Measurements from ENCODE around the gene NLRP6. TPM values are rescaled to one million over a fixed set of nuclear protein-coding genes. Genes with fewer than 3 reads are reported as not detected.
"Not testable (repeated sequence)": the region's sequence is repeated elsewhere in the genome, so short reads cannot be mapped to it uniquely, and the experiment has no call there.

The NLRP6 gene
- total RNA-seq, 2 experiments from 2014 or later: 3.7 to 3.8 TPM

DNA sequence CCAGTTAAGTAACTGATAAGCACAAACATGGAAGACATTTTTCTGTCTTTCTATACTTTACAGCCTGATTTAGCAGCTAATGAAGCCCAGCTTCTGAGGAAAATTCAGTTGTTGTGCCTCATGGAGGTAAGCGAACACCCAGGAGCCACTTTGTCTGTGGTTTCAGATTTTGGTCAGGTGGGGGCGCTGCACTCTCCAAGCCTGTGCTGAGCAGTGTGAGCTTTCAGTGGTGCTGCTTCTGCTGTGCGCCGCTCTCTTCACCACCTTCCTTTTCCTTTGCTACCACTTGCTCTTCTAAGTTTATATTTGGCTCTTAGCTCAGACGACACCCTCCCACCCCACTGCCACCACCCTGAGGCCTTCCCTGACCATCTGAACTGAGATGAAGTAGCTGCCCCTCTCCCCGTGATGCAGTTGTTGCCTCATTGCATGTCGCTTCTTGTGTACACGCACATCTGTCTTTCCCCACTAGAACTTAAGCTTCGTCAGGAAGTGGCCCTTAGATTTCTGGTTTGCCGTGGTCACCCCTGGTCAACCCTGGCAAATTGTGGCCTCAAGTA lies 27.4 kb upstream of the NLRP6 start:
- peak; percentile 80 for DNase-seq
- no peaks in the 10 kb centered on the region for H3K27me3 Mint-ChIP-seq

GRCh38 chr11:251550-251949 lies 26.7 kb upstream of the NLRP6 start:
- H3K27me3 Mint-ChIP-seq: no peaks in the 10 kb centered on the region
- peaks cover 35% of the 10 kb centered on the region for H3K36me3 Mint-ChIP-seq
- no peak overlapping the region for H3K27ac Mint-ChIP-seq
- H3K4me3 Mint-ChIP-seq: no peak overlapping the region
- peaks cover 12% of the 10 kb centered on the region for H3K4me1 Mint-ChIP-seq
- no peaks in the 10 kb centered on the region for H3K9me3 Mint-ChIP-seq
- no peak for DNase-seq

More for the DNA sequence above, 27.4 kb upstream of the NLRP6 start:
- peak overlapping the region; percentile 60 for H3K27ac Mint-ChIP-seq
- H3K4me3 Mint-ChIP-seq: no peak overlapping the region
- H3K36me3 Mint-ChIP-seq: peaks cover 40% of the 10 kb centered on the region
- H3K4me1 Mint-ChIP-seq: peaks cover 12% of the 10 kb centered on the region
- H3K9me3 Mint-ChIP-seq: no peaks in the 10 kb centered on the region

- DNase-seq: no peak
- peaks cover 12% of the 10 kb centered on the region for H3K4me1 Mint-ChIP-seq
- peaks cover 31% of the 10 kb centered on the region for H3K36me3 Mint-ChIP-seq
- no peaks in the 10 kb centered on the region for H3K9me3 Mint-ChIP-seq
- H3K4me3 Mint-ChIP-seq: no peak overlapping the region
- H3K27me3 Mint-ChIP-seq: no peaks in the 10 kb centered on the region
- H3K27ac Mint-ChIP-seq: no peak overlapping the region
Observed at GRCh38 chr11:252666-253065, 25.5 kb upstream of the NLRP6 start.

- no peaks in the 10 kb centered on the region for H3K27me3 Mint-ChIP-seq
- H3K36me3 Mint-ChIP-seq: peaks cover 31% of the 10 kb centered on the region
- no peaks in the 10 kb centered on the region for H3K9me3 Mint-ChIP-seq
- H3K4me3 Mint-ChIP-seq: no peak overlapping the region
- no peak for DNase-seq
- H3K27ac Mint-ChIP-seq: no peak overlapping the region
- peaks cover 12% of the 10 kb centered on the region for H3K4me1 Mint-ChIP-seq
Observed at GRCh38 chr11:253160-253885, 24.9 kb upstream of the NLRP6 start.

GRCh38 chr11:253886-254270 lies 24.3 kb upstream of the NLRP6 start:
- Mint-ChIP-seq H3K36me3 (peaks cover 28% of the 10 kb centered on the region), H3K9me3 (no peaks in the 10 kb centered on the region), H3K4me1 (peaks cover 8% of the 10 kb centered on the region), H3K27ac (no peak overlapping the region), H3K4me3 (no peak overlapping the region), H3K27me3 (no peaks in the 10 kb centered on the region)
- DNase-seq: no peak

GRCh38 chr11:255176-255575 lies 23.0 kb upstream of the NLRP6 start:
- Mint-ChIP-seq H3K36me3 (peaks cover 24% of the 10 kb centered on the region), H3K4me3 (no peak overlapping the region), H3K27ac (no peak overlapping the region), H3K4me1 (peaks cover 4% of the 10 kb centered on the region), H3K27me3 (no peaks in the 10 kb centered on the region), H3K9me3 (no peaks in the 10 kb centered on the region)
- DNase-seq: no peak

GRCh38 chr11:255816-256215 lies 22.4 kb upstream of the NLRP6 start:
- Mint-ChIP-seq H3K9me3 (no peaks in the 10 kb centered on the region), H3K36me3 (peaks cover 20% of the 10 kb centered on the region), H3K4me3 (no peak overlapping the region), H3K4me1 (no peaks in the 10 kb centered on the region), H3K27me3 (no peaks in the 10 kb centered on the region), H3K27ac (no peak overlapping the region)
- DNase-seq: no peak

- no peak for DNase-seq
- H3K27me3 Mint-ChIP-seq: no peaks in the 10 kb centered on the region
- no peaks in the 10 kb centered on the region for H3K9me3 Mint-ChIP-seq
- no peak overlapping the region for H3K4me3 Mint-ChIP-seq
- no peak overlapping the region for H3K27ac Mint-ChIP-seq
- H3K4me1 Mint-ChIP-seq: no peaks in the 10 kb centered on the region
- H3K36me3 Mint-ChIP-seq: peaks cover 12% of the 10 kb centered on the region
Observed at GRCh38 chr11:256952-257737, 21.1 kb upstream of the NLRP6 start.

GRCh38 chr11:257766-258493 lies 20.3 kb upstream of the NLRP6 start:
- DNase-seq: no peak
- no peak overlapping the region for H3K4me3 Mint-ChIP-seq

DNA sequence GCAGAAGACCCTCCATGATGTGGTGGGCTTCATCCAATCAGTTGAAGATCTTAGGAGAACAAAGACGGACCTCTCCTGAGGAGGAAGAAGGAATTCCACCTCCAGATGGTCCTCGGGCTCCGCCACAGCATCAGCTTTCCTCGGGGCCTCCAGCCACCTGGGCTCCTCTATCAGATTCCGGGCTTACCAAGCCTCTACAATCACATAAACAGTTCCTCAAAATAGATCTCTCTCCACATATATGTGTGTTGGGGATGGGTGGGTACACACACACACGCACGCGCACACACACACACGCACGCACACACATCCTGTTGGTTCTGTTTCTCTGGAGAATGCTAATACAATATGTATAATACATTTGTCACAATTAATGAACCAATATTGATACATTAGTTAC lies 18.8 kb upstream of the NLRP6 start:
- H3K9me3 Mint-ChIP-seq: no peaks in the 10 kb centered on the region
- no peak overlapping the region for H3K4me3 Mint-ChIP-seq
- DNase-seq: no peak
- no peak overlapping the region for H3K27ac Mint-ChIP-seq
- H3K27me3 Mint-ChIP-seq: no peaks in the 10 kb centered on the region
- peaks cover 3% of the 10 kb centered on the region for H3K4me1 Mint-ChIP-seq
- H3K36me3 Mint-ChIP-seq: no peaks in the 10 kb centered on the region

More at GRCh38 chr11:257766-258493, 20.3 kb upstream of the NLRP6 start:
- no peak overlapping the region for H3K27ac Mint-ChIP-seq
- no peaks in the 10 kb centered on the region for H3K4me1 Mint-ChIP-seq
- H3K27me3 Mint-ChIP-seq: no peaks in the 10 kb centered on the region
- no peaks in the 10 kb centered on the region for H3K9me3 Mint-ChIP-seq
- H3K36me3 Mint-ChIP-seq: peaks cover 7% of the 10 kb centered on the region

GRCh38 chr11:261624-262023 lies 16.6 kb upstream of the NLRP6 start:
- no peak for DNase-seq
- H3K4me3 Mint-ChIP-seq: no peak overlapping the region
- H3K36me3 Mint-ChIP-seq: peaks cover 1% of the 10 kb centered on the region
- no peaks in the 10 kb centered on the region for H3K27me3 Mint-ChIP-seq
- H3K9me3 Mint-ChIP-seq: no peaks in the 10 kb centered on the region
- peaks cover 5% of the 10 kb centered on the region for H3K4me1 Mint-ChIP-seq
- no peak overlapping the region for H3K27ac Mint-ChIP-seq

- H3K27me3 Mint-ChIP-seq: no peaks in the 10 kb centered on the region
- DNase-seq: peak; percentile 32
- no peaks in the 10 kb centered on the region for H3K9me3 Mint-ChIP-seq
- H3K4me1 Mint-ChIP-seq: peaks cover 34% of the 10 kb centered on the region
- H3K36me3 Mint-ChIP-seq: peaks cover 1% of the 10 kb centered on the region
- peak overlapping the region; percentile 81 for H3K4me3 Mint-ChIP-seq
- H3K27ac Mint-ChIP-seq: peak overlapping the region; percentile 97
Observed at GRCh38 chr11:266676-267439, 11.3 kb upstream of the NLRP6 start.

- H3K9me3 Mint-ChIP-seq: no peaks in the 10 kb centered on the region
- peaks cover 1% of the 10 kb centered on the region for H3K36me3 Mint-ChIP-seq
- H3K4me1 Mint-ChIP-seq: peaks cover 34% of the 10 kb centered on the region
- peak; percentile 58 for DNase-seq
- H3K4me3 Mint-ChIP-seq: peak overlapping the region; percentile 86
- H3K27ac Mint-ChIP-seq: peak overlapping the region; percentile 97
- no peaks in the 10 kb centered on the region for H3K27me3 Mint-ChIP-seq
Observed at GRCh38 chr11:267491-267994, 10.7 kb upstream of the NLRP6 start.

DNA sequence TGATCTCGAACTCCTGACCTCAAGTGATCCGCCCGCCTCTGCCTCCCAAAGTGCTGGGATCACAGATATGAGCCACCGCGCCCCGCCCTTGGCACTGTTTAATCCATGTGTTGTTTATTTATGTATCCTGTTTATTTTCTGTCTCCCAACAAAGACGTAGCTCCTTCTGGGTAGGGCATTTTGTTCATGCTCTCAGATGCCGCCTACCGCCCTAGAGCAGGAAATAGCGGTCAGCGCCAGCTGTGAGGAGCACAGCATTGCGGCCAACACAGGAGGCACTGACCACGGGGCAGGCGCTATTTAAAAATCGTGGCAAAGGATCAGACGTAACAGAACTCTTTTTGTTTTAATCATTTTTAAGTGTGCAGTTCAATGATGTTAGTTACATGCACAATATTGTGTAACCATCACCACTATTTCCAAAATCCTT lies 9.5 kb upstream of the NLRP6 start:
- H3K4me3 Mint-ChIP-seq: peak overlapping the region; percentile 86
- not testable (repeated sequence) for H3K36me3 Mint-ChIP-seq

More for the DNA sequence above, 9.5 kb upstream of the NLRP6 start:
- H3K9me3 Mint-ChIP-seq, H3K27me3 Mint-ChIP-seq: not testable (repeated sequence)
- H3K4me1 Mint-ChIP-seq: peaks cover 34% of the 10 kb centered on the region
- H3K27ac Mint-ChIP-seq: peak overlapping the region; percentile 97
- DNase-seq: peak; percentile 54

All from activated naive CD8-positive, alpha-beta T cell treated with anti-CD3 and anti-CD28 coated beads for 36 hours (primary cell).